Gastroesophageal sphincter (tissue), 3 donors: ENCODE measurements around the gene GPR62.

Source experiments
- CTCF ChIP-seq, 4 experiments: fragments of 200-600 bp in 2 of 4; fragments of 450-650 bp in 2 of 4; sonication (generic) in 1 of 4; IDR thresholded peaks; one replicate each; pipeline ENCODE4 v1.5.1; 2017 to 2019; ENCODE audit warnings: antibody characterized with exemption in 4 of 4, mild to moderate bottlenecking in 2 of 4, moderate library complexity in 2 of 4
- EP300 ChIP-seq: sonication (generic); formaldehyde crosslinking; IDR thresholded peaks from one replicate; pipeline ENCODE4 v1.6.1; 2017; ENCODE audit warnings: antibody characterized with exemption, mild to moderate bottlenecking
- POLR2A ChIP-seq, 2 donors: fragments of 450-650 bp; IDR thresholded peaks; one replicate each; pipeline ENCODE4 v1.6.1; 2017; ENCODE audit warnings: antibody characterized with exemption in 2 of 2, mild to moderate bottlenecking in 2 of 2, moderate library complexity in 1 of 2
- POLR2AphosphoS5 ChIP-seq: sonication (generic); formaldehyde crosslinking; IDR thresholded peaks from one replicate; pipeline ENCODE4 v1.6.1; 2017; ENCODE audit warnings: antibody characterized with exemption

- TF ChIP-seq CTCF (IDR thresholded peaks at IDR 0.05) (no peak), POLR2AphosphoS5 (no peak), POLR2A (IDR thresholded peaks at IDR 0.05) (no peak), EP300 (no peak)
Observed at GRCh38 chr3:51971350-51971749, 16.2 kb downstream of the GPR62 start.
